CD14-positive monocyte (primary cell): ENCODE measurements around the gene AGPAT3. TPM values are rescaled to one million over a fixed set of nuclear protein-coding genes. Genes with fewer than 3 reads are reported as not detected.

Source experiments
- DNase-seq, 3 donors: peaks; one replicate each; pipeline ENCODE4 v3.0.0-alpha.2; 2011 to 2022
- H2AFZ ChIP-seq: 2 replicates; pipeline ENCODE4 v1.6.0; 2012; ENCODE audit warnings: mild to moderate bottlenecking, low read depth, low read length, inconsistent platforms; ENCODE audit not compliant: insufficient read depth, poor library complexity, severe bottlenecking
- H3K27ac ChIP-seq, 2 donors: 1 replicate in 1 of 2; 2 replicates in 1 of 2; pipeline ENCODE4 v1.5.1; 2012 to 2013; ENCODE audit warnings: low read length in 2 of 2, control low read depth in 1 of 2, inconsistent platforms in 1 of 2, low read depth in 1 of 2, mild to moderate bottlenecking in 1 of 2
- H3K27me3 ChIP-seq, 2 donors: one replicate each; pipeline versions ENCODE4 v1.6.0 to v1.6.1; 2011 to 2013; ENCODE audit warnings: low read length in 2 of 2; ENCODE audit not compliant: control insufficient read depth in 2 of 2, insufficient read depth in 2 of 2
- H3K36me3 ChIP-seq, 2 donors: replicated peaks in 1 of 2; 1 replicate in 1 of 2; 2 replicates in 1 of 2; pipeline versions ENCODE4 v1.5.1 to v1.6.1; 2012 to 2013; ENCODE audit warnings: low read length in 2 of 2, control low read depth in 1 of 2, inconsistent platforms in 1 of 2, mild to moderate bottlenecking in 1 of 2; ENCODE audit not compliant: insufficient read depth in 2 of 2, control insufficient read depth in 1 of 2
- H3K4me1 ChIP-seq, 2 donors: 1 replicate in 1 of 2; 2 replicates in 1 of 2; pipeline versions ENCODE4 v1.5.1 to v1.6.1; 2012 to 2013; ENCODE audit warnings: low read length in 2 of 2, control low read depth in 1 of 2, inconsistent platforms in 1 of 2, mild to moderate bottlenecking in 1 of 2, moderate library complexity in 1 of 2; ENCODE audit not compliant: insufficient read depth in 2 of 2, control insufficient read depth in 1 of 2
- H3K4me2 ChIP-seq: replicated peaks from 2 replicates; pipeline ENCODE3; 2012; ENCODE audit warnings: low read length, moderate library complexity, mild to moderate bottlenecking; ENCODE audit not compliant: poor library complexity, severe bottlenecking; ENCODE audit errors: extremely low read depth
- H3K4me3 ChIP-seq, 3 experiments: fragments of 200-600 bp in 1 of 3; sonication (generic) in 1 of 3; replicated peaks in 1 of 3; 1 replicate in 2 of 3; 2 replicates in 1 of 3; pipeline ENCODE4 v1.5.1; 2011 to 2013; ENCODE audit warnings: low read length in 3 of 3, mild to moderate bottlenecking in 3 of 3, control low read depth in 2 of 3, low read depth in 2 of 3, inconsistent platforms in 1 of 3, moderate library complexity in 1 of 3
- H3K79me2 ChIP-seq: 2 replicates; pipeline ENCODE4 v1.6.0; 2012; ENCODE audit warnings: mild to moderate bottlenecking, control low read depth, inconsistent platforms, low read length, moderate library complexity; ENCODE audit not compliant: insufficient read depth
- H3K9ac ChIP-seq: 2 replicates; pipeline ENCODE4 v1.6.0; 2017; ENCODE audit warnings: low read length, mild to moderate bottlenecking; ENCODE audit not compliant: insufficient read depth, poor library complexity, severe bottlenecking
- H3K9me3 ChIP-seq, 2 donors: replicated peaks in 1 of 2; 1 replicate in 1 of 2; 2 replicates in 1 of 2; pipeline versions ENCODE4 v1.5.1 to v1.6.1; 2012 to 2013; ENCODE audit warnings: low read length in 2 of 2, control low read depth in 1 of 2; ENCODE audit not compliant: control insufficient read depth in 1 of 2, insufficient read depth in 1 of 2
- H4K20me1 ChIP-seq: 2 replicates; pipeline ENCODE4 v1.6.0; 2012; ENCODE audit warnings: mild to moderate bottlenecking, low read length, control low read depth, moderate library complexity; ENCODE audit not compliant: insufficient read depth
- H3K27ac Mint-ChIP-seq, 7 donors: one replicate each; pipeline ENCODE4 v1.8.0; 2020; ENCODE audit warnings: mild to moderate bottlenecking in 7 of 7, mixed read lengths in 7 of 7, moderate library complexity in 6 of 7, inconsistent platforms in 2 of 7
- H3K27me3 Mint-ChIP-seq, 3 donors: one replicate each; pipeline ENCODE4 v1.8.0; 2021 to 2022; ENCODE audit warnings: low read depth in 3 of 3, mild to moderate bottlenecking in 3 of 3, mixed read lengths in 3 of 3, moderate library complexity in 3 of 3, inconsistent platforms in 1 of 3
- H3K36me3 Mint-ChIP-seq, 2 donors: one replicate each; pipeline ENCODE4 v1.8.0; 2020; ENCODE audit warnings: mixed read lengths in 2 of 2, inconsistent platforms in 1 of 2, mild to moderate bottlenecking in 1 of 2
- H3K4me1 Mint-ChIP-seq: one replicate; pipeline ENCODE4 v1.8.0; 2020; ENCODE audit warnings: mild to moderate bottlenecking, mixed read lengths
- H3K4me3 Mint-ChIP-seq, 2 donors: one replicate each; pipeline ENCODE4 v1.8.0; 2020; ENCODE audit warnings: mild to moderate bottlenecking in 2 of 2, mixed read lengths in 2 of 2, moderate library complexity in 1 of 2
- H3K9me3 Mint-ChIP-seq, 7 donors: one replicate each; pipeline ENCODE4 v1.8.0; 2020 to 2022; ENCODE audit warnings: mixed read lengths in 7 of 7, mild to moderate bottlenecking in 6 of 7, moderate library complexity in 6 of 7, inconsistent platforms in 2 of 7
- WGBS: methylation state at CpG from one replicate; pipeline ENCODE4 v1.1.5; 2013; ENCODE audit warnings: missing lambda C conversion rate; ENCODE audit not compliant: insufficient coverage; 5-methylcytosine and 5-hydroxymethylcytosine counted together
- intact Hi-C, 2 donors: fragments of 100-400 bp; cut with micrococcal nuclease; formaldehyde crosslinking; loops; one replicate each; pipeline versions ENCODE4 v1.15.0 to v1.15.1; 2023
- polyA plus RNA-seq, 3 donors: library from polyadenylated mRNA; depleted of rRNA in 1 of 3; unstranded in 2 of 3; stranded (reverse) in 1 of 3; fragments of 300-500 nt in 2 of 3; fragments of >200 nt in 1 of 3; fragmentation: Illumina TruSeq in 2 of 3; gene quantifications; 1 replicate in 2 of 3; 2 replicates in 1 of 3; pipeline ENCODE4 v1.2.3, GENCODE V29; 2012 to 2021
- TF ChIP-seq, protein P1 (sequence below): fragments of 200-600 bp; IDR thresholded peaks from one replicate; pipeline ENCODE4 v1.8.0; 2022; ENCODE audit warnings: antibody characterized with exemption, mild to moderate bottlenecking

Gene AGPAT3
- polyA plus RNA-seq, 3 donors = 24.9 to 49.3 (median 26.2) TPM

DNA sequence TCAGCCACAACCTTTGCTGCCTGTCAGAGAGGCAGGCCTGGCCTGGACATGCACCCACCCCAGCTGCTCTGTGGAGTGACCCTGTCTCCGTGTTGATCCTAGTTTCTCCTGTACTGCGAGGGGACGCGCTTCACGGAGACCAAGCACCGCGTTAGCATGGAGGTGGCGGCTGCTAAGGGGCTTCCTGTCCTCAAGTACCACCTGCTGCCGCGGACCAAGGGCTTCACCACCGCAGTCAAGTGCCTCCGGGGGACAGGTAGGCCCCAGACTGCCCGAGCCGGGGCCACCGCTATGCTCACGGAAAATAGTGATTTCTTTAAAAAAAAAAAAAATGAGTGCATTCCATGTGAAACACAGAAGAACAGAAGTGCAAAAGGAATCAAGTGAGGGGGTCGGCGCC lies 105.5 kb downstream of the AGPAT3 start:
- Histone ChIP-seq H3K36me3 (peaks cover 73 to 79% of the 10 kb centered on the region in 2 donors), H3K79me2 (no peaks in the 10 kb centered on the region), H3K4me1 (no peaks in the 10 kb centered on the region), H3K9me3 (no peaks in the 10 kb centered on the region), H3K4me3 (no peak overlapping the region), H3K27me3 (no peaks in the 10 kb centered on the region), H3K4me2 (no peak overlapping the region), H2AFZ (no peak overlapping the region), H3K27ac (no peak overlapping the region), H4K20me1 (peaks cover 88% of the 10 kb centered on the region), H3K9ac (no peak overlapping the region)
- intact Hi-C loops = no loop called here
- no peak overlapping the region for H3K4me3 Mint-ChIP-seq
- DNase-seq = no peak
- peaks cover 7% of the 10 kb centered on the region for H3K4me1 Mint-ChIP-seq
- TF ChIP-seq, protein P1, sequence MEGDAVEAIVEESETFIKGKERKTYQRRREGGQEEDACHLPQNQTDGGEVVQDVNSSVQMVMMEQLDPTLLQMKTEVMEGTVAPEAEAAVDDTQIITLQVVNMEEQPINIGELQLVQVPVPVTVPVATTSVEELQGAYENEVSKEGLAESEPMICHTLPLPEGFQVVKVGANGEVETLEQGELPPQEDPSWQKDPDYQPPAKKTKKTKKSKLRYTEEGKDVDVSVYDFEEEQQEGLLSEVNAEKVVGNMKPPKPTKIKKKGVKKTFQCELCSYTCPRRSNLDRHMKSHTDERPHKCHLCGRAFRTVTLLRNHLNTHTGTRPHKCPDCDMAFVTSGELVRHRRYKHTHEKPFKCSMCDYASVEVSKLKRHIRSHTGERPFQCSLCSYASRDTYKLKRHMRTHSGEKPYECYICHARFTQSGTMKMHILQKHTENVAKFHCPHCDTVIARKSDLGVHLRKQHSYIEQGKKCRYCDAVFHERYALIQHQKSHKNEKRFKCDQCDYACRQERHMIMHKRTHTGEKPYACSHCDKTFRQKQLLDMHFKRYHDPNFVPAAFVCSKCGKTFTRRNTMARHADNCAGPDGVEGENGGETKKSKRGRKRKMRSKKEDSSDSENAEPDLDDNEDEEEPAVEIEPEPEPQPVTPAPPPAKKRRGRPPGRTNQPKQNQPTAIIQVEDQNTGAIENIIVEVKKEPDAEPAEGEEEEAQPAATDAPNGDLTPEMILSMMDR = no peak
- H3K27ac Mint-ChIP-seq = no peak overlapping the region
- H3K9me3 Mint-ChIP-seq = no peaks in the 10 kb centered on the region
- 95% methylated on average over 9 of the region's 18 CpGs for WGBS
- H3K36me3 Mint-ChIP-seq = peaks cover 69 to 79% of the 10 kb centered on the region in 2 donors
- no peaks in the 10 kb centered on the region for H3K27me3 Mint-ChIP-seq

DNA sequence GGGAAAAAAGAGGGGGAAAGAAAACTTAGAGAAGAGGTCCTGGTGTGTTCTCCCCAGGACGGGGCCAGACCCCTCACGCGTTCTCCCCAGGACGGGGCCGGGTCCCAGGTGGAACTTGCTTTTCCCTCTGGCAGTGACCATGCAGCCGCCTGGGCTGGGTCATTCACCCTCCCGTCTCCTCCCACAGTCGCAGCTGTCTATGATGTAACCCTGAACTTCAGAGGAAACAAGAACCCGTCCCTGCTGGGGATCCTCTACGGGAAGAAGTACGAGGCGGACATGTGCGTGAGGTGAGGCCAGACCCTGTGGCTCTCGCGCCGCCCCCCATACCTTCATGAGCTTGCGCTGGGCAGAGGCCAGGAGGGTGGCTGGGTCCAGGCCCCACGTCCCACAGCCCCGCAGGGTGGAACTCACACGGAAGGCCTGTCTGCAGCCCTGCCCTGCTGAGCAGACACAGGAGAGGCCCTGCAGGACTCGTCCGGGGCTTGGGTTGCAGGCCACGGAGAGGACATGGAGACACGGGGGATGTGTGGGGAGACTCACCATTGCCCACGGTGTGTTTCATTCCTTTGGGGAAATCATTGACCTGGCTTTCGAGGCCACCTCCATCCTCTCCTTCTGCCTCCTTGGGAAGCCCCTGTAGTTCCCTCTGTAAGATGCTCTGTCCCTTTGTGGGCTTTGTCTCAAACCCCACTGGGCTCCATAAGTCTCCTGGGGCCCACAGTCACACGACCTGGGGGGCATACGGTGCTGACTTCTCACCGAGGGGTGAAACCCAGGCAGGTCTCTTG lies 106.4 kb downstream of the AGPAT3 start:
- H3K4me3 ChIP-seq = no peak overlapping the region
- H3K27me3 Mint-ChIP-seq = no peaks in the 10 kb centered on the region
- no peak overlapping the region for H3K4me3 Mint-ChIP-seq
- H3K4me1 Mint-ChIP-seq = peaks cover 7% of the 10 kb centered on the region
- peaks cover 68 to 72% of the 10 kb centered on the region in 2 donors for H3K36me3 Mint-ChIP-seq
- H3K4me1 ChIP-seq = no peaks in the 10 kb centered on the region
- H2AFZ ChIP-seq = no peak overlapping the region
- no peak for DNase-seq
- H4K20me1 ChIP-seq = peaks cover 84% of the 10 kb centered on the region
- WGBS = 80% methylated on average over 28 of the region's 29 CpGs
- H3K27ac Mint-ChIP-seq = peak overlapping the region in 1 of 7 donors; percentile 52
- intact Hi-C loops = no loop called here
- TF ChIP-seq, protein P1 = no peak
- H3K36me3 ChIP-seq = peaks cover 69 to 74% of the 10 kb centered on the region in 2 donors
- no peaks in the 10 kb centered on the region for H3K27me3 ChIP-seq
- H3K27ac ChIP-seq = no peak overlapping the region
- H3K9me3 ChIP-seq = no peaks in the 10 kb centered on the region
- H3K79me2 ChIP-seq = no peaks in the 10 kb centered on the region
- H3K9ac ChIP-seq = no peak overlapping the region
- H3K4me2 ChIP-seq = no peak overlapping the region
- H3K9me3 Mint-ChIP-seq = no peaks in the 10 kb centered on the region
